DOHH2 (cell line): ENCODE measurements around the gene CEP131.

Experiments used
- H3F3A ChIP-seq: fragments of 200-600 bp; sonication (generic), shearing (Covaris generic); 2 replicates; pipeline ENCODE4 v1.6.0; 2016; ENCODE audit warnings: antibody characterized with exemption, mild to moderate bottlenecking; ENCODE audit not compliant: control insufficient read depth, insufficient read depth
- H3K27ac ChIP-seq: fragments of 200-600 bp; sonication (generic); 2 replicates; pipeline ENCODE4 v1.5.1; 2014; ENCODE audit warnings: low read depth, mild to moderate bottlenecking, low read length, moderate library complexity
- H3K27me3 ChIP-seq: fragments of 200-600 bp; sonication (generic); 2 replicates; pipeline ENCODE4 v1.6.1; 2014; ENCODE audit warnings: mild to moderate bottlenecking, low read length, mixed read lengths; ENCODE audit not compliant: control insufficient read depth
- H3K36me3 ChIP-seq: fragments of 200-600 bp; sonication (generic); 2 replicates; pipeline ENCODE4 v1.6.1; 2014; ENCODE audit warnings: mild to moderate bottlenecking, low read length, moderate library complexity, mixed read lengths; ENCODE audit not compliant: control insufficient read depth
- H3K4me1 ChIP-seq: fragments of 200-600 bp; sonication (generic); 2 replicates; pipeline ENCODE4 v1.6.1; 2014; ENCODE audit warnings: mild to moderate bottlenecking, low read length, mixed read lengths; ENCODE audit not compliant: control insufficient read depth
- H3K4me2 ChIP-seq: fragments of 200-600 bp; sonication (generic); 2 replicates; pipeline ENCODE4 v1.6.0; 2014; ENCODE audit warnings: mild to moderate bottlenecking, low read length, moderate library complexity
- H3K4me3 ChIP-seq: fragments of 200-600 bp; sonication (generic); 2 replicates; pipeline ENCODE4 v1.5.1; 2014; ENCODE audit warnings: mild to moderate bottlenecking, low read length, mixed read lengths
- H3K79me2 ChIP-seq: fragments of 200-600 bp; sonication (generic); 2 replicates; pipeline ENCODE4 v1.6.1; 2014; ENCODE audit warnings: mild to moderate bottlenecking, low read length, mixed read lengths; ENCODE audit not compliant: control insufficient read depth
- H3K9me2 ChIP-seq: fragments of 200-600 bp; sonication (generic); replicated peaks from 2 replicates; pipeline ENCODE4 v1.6.1; 2014; ENCODE audit warnings: mild to moderate bottlenecking, low read length, mixed read lengths; ENCODE audit not compliant: control insufficient read depth
- H3K9me3 ChIP-seq: fragments of 200-600 bp; sonication (generic); 2 replicates; pipeline ENCODE4 v1.6.1; 2014; ENCODE audit warnings: antibody characterized with exemption, low read length, mixed read lengths; ENCODE audit not compliant: control insufficient read depth, insufficient read depth
- H4K20me1 ChIP-seq: fragments of 200-600 bp; sonication (generic); 2 replicates; pipeline ENCODE4 v1.6.0; 2014; ENCODE audit warnings: low read depth, mild to moderate bottlenecking, antibody characterized with exemption, low read length, moderate library complexity; ENCODE audit not compliant: control insufficient read depth, insufficient read depth
- EZH2phosphoT487 ChIP-seq: fragments of 200-600 bp; sonication (generic); IDR thresholded peaks from 2 replicates; pipeline ENCODE4 v1.6.1; 2017; ENCODE audit warnings: borderline replicate concordance, mild to moderate bottlenecking, antibody characterized with exemption, low read length, moderate library complexity, mixed read lengths
- TF ChIP-seq, protein P1 (sequence below): fragments of 200-600 bp; sonication (generic); IDR thresholded peaks from one replicate; pipeline ENCODE4 v1.5.1; 2014; ENCODE audit warnings: antibody characterized with exemption, mild to moderate bottlenecking, low read depth, low read length; ENCODE audit not compliant: poor library complexity, severe bottlenecking

Gene CEP131

GRCh38 chr17:81245024-81245664, 22.4 kb upstream of the CEP131 start:
- Histone ChIP-seq H3K4me3 (no peak overlapping the region), H3K27me3 (no peaks in the 10 kb centered on the region), H3K9me2 (no peaks in the 10 kb centered on the region), H3K27ac (peak overlapping the region; percentile 16), H3K79me2 (peaks cover 21% of the 10 kb centered on the region), H3K4me1 (peaks cover 47% of the 10 kb centered on the region), H3F3A (peaks cover 7% of the 10 kb centered on the region; the same call in 1 of the 2 replicates), H3K4me2 (peak overlapping the region; percentile 40), H4K20me1 (peaks cover 11% of the 10 kb centered on the region; the same call in 1 of the 2 replicates), H3K9me3 (peaks cover 6% of the 10 kb centered on the region), H3K36me3 (peaks cover 42% of the 10 kb centered on the region)
- no peak for TF ChIP-seq EZH2phosphoT487
- TF ChIP-seq, protein P1, sequence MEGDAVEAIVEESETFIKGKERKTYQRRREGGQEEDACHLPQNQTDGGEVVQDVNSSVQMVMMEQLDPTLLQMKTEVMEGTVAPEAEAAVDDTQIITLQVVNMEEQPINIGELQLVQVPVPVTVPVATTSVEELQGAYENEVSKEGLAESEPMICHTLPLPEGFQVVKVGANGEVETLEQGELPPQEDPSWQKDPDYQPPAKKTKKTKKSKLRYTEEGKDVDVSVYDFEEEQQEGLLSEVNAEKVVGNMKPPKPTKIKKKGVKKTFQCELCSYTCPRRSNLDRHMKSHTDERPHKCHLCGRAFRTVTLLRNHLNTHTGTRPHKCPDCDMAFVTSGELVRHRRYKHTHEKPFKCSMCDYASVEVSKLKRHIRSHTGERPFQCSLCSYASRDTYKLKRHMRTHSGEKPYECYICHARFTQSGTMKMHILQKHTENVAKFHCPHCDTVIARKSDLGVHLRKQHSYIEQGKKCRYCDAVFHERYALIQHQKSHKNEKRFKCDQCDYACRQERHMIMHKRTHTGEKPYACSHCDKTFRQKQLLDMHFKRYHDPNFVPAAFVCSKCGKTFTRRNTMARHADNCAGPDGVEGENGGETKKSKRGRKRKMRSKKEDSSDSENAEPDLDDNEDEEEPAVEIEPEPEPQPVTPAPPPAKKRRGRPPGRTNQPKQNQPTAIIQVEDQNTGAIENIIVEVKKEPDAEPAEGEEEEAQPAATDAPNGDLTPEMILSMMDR: no peak

GRCh38 chr17:81244358-81245023, 21.7 kb upstream of the CEP131 start:
- Histone ChIP-seq H3K4me2 (peak overlapping the region; percentile 40), H4K20me1 (peaks cover 11% of the 10 kb centered on the region; the same call in 1 of the 2 replicates), H3K4me3 (no peak overlapping the region), H3K9me3 (peaks cover 3% of the 10 kb centered on the region), H3K4me1 (peaks cover 42% of the 10 kb centered on the region), H3K9me2 (no peaks in the 10 kb centered on the region), H3F3A (peaks cover 7% of the 10 kb centered on the region; the same call in 1 of the 2 replicates), H3K36me3 (peaks cover 42% of the 10 kb centered on the region), H3K27me3 (no peaks in the 10 kb centered on the region), H3K79me2 (peaks cover 27% of the 10 kb centered on the region), H3K27ac (peak overlapping the region; percentile 16)
- no peak for TF ChIP-seq EZH2phosphoT487
- TF ChIP-seq, protein P1: no peak

DNA sequence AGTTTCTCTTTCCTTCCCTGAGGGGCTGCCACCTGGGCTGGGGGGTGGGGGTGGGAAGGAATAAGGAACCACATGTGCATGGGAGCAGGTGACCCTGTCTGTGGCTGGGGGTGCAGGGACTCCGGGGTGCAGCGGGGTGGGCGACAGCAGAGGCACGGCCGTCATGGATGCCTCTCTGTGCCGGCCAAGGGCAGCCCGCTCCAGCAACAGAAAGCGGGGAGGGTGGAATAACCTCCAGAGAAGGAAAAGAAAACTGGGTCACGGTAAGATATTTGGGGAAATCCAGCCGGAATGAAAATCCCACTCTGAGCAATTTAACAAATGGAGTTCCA, 20.5 kb upstream of the CEP131 start:
- Histone ChIP-seq H3K27ac (no peak overlapping the region), H3K9me2 (no peaks in the 10 kb centered on the region), H3F3A (peaks cover 7% of the 10 kb centered on the region; the same call in 1 of the 2 replicates), H3K79me2 (peaks cover 35% of the 10 kb centered on the region), H3K4me2 (no peak overlapping the region), H3K9me3 (no peaks in the 10 kb centered on the region), H4K20me1 (peaks cover 11% of the 10 kb centered on the region; the same call in 1 of the 2 replicates), H3K36me3 (peaks cover 45% of the 10 kb centered on the region), H3K4me1 (peaks cover 41% of the 10 kb centered on the region), H3K27me3 (no peaks in the 10 kb centered on the region), H3K4me3 (no peak overlapping the region)
- TF ChIP-seq, protein P1: no peak
- no peak for TF ChIP-seq EZH2phosphoT487
